ENCODE measurements around the gene GRM7.

GRCh38 chr3:7637694-7638093 is 776.8 kb downstream of the GRM7 start:
- no peak for TF ChIP-seq GATA2 (IDR thresholded peaks at IDR 0.05; ENCODE audit: low read depth, low read length)
- TF ChIP-seq GATA3 (IDR thresholded peaks at IDR 0.05; ENCODE audit: low read depth, low read length): no peak

Measured in SH-SY5Y (cell line).